NCI-H146 (cell line): Measurements from ENCODE around the gene IVD.
"Not testable (repeated sequence)": the region's sequence is repeated elsewhere in the genome, so short reads cannot be mapped to it uniquely, and the experiment has no call there.

Experiments used
- DNase-seq: peaks from one replicate; lab custom pipeline; 2025; lab: John Stamatoyannopoulos, UW

Gene IVD

GRCh38 chr15:40439461-40439959, 33.9 kb downstream of the IVD start:
- no peak for DNase-seq

DNA sequence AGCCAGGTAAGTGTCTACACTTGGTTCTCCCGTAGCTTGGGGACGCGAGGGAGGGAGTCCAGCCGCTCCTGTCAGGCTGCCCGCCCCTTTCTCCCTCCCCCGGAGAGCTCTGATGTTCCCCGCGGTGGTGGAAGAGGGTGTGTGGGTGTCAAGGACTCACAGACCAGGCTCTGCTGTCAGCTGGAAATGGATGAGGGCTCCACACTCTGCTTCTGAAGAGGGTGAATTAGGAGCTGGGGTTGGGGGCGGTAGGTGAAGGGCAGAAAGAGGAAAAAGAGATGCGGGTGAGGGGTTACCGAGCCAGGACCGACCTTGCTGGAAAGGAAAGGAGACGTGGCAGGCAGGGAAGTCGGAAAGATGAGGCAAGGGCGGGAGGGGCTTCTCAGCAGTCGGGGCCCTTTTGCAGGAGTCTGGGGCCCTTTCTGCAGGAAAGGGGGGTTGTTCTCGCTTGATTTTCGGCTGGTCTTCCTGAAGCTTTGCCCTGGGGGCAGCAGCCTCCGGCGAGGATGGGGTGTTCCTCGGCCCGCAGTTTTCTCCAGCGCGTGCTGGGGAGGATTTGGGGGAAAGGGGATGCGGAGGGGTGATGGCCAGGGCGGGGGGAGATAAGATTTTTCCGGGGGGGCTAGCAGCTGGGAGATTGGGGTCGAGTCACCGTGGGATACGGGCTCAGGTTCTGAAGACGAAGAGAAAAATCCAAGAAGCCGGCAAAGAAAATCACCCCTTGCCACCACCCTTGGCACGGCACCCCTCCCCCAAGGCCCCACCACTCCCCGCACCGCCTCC, 34.6 kb downstream of the IVD start:
- DNase-seq = peak; percentile 43

GRCh38 chr15:40440743-40441564, 35.4 kb downstream of the IVD start, which contains the start of gene BAHD1:
Gene BAHD1, plus strand, starts transcription at chr15:40440953. Its CDS starts 17,512 bp downstream, at chr15:40458465.
- DNase-seq = peak; percentile 91

DNA sequence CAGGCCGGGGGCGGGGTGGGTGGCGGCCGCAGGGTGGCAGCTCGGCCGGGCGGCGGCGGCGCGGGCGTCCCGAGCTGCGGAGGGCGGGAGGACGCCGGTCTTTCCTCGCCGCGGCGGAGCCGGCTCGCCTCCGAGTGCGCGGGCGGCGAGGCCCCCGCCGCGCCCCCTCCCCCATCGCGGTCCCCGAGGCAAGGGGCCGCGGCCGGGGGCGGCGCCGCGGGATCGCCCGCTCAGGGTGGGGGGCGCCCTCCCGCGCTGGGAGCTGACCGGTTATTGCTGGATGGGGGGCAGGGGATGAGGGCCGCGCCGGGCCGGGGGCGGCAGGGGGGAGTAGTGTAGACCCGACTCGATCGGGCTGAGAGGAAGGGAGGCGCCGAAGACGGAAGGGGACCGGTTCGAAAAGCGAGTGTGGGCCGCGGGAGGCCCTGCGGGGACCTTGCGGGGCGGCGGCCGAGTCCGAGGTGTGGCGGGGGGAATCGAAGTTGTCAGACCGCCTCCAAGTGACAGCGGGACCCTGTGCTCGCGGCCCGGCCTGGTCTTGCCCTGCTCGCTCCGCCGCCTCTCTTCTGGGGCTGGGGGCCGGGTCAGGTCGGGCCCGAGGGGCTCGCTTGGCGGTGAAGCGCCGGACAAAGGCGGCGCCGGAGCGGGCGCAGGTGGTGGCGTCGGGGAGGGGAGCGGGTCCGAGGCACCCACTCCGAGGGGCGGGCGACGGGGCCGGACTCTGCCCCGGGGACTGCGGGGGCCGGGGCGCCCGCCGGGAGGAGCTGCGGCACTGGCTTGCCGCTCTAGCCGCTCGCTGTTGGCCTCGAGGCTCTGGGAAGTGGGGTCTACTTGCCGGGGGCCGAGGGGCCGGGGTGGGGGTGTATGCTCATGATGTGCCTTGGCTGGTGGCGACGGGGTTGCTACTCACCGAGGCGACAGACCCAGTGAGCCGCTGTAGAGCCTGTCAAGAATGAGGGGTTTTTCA, 36.3 kb downstream of the IVD start:
- peak; percentile 23 for DNase-seq

- DNase-seq = no peak
Measured at GRCh38 chr15:40443255-40443654, 37.7 kb downstream of the IVD start.

DNA sequence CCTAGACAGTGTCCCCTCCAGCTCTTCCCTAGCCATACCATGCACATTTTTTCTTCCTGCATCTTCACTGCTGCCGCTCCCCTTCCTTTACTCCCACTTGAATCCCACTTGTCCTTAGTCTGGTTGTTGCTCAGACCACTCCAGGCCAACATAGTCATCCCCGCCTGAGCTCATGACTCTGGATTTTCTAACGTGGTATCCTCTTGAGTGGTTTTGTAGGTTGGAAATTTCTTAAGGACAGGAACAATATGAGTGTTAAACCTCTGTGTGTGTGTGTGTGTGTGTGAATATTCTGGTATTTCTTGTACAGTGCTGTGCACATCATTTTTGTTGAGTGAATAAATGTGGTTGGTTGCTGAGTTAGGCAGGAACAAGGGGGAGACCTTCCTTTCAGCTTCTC, 38.3 kb downstream of the IVD start:
- DNase-seq = no peak

DNA sequence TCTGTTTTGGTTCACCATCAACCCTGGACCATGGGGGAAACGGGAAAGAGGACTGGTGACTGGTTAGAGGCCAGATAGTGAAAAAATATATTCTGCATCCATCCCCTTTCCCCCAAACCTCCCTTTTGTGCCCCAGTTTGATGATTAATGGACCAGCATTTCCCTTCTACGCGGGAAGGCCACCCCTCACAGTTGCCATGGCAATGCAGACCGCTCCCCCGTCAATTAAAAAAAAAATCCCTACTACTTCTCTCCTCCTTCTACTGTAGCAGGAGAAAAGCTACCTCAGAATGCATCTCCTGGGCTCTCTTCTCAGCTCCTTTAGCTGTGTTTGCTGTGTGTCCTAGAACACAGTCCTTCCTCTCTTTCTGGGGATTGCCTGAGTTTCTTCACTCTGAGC, 39.1 kb downstream of the IVD start:
- no peak for DNase-seq

- no peak for DNase-seq
Measured at GRCh38 chr15:40445421-40445922, 39.9 kb downstream of the IVD start.

GRCh38 chr15:40446144-40446543, 40.5 kb downstream of the IVD start:
- no peak for DNase-seq

DNA sequence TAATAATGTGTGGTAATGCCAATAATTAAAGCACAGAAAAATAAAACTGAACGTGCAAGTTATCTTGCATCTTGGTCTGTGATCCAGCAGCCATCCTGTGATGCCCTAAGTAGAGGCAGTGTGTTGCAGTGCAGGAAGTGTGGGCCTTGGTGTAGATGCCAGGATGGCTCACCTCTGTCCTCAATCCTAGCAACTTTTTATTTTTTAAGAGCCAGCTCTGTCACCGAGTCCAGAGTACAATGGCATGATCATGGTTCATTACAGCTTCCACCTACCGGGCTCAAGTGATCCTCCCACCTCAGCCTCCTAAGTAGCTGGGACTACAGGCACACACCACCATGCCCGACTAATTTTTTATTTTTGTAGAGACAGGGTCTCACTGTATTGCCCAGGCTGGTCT, 42.8 kb downstream of the IVD start:
- DNase-seq = no peak

DNA sequence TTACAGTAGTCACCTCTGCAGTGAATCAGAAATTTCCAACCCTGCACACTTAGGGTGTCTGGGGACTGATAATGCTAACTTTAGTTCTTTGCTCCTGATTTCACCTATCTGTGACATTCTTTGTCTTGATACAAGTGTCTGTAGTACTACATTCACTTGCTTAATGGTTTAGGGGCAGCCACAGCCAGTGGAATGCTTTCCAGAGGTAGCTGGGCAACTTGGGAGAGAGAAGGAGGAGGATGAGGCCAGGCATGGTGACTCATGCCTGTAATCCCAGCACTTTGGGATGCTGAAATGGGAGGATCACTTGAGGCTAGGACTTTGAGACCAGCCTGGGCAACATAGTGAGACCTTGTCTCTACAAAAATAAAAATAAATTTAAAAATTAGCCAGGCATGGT, 43.7 kb downstream of the IVD start:
- DNase-seq = no peak

DNA sequence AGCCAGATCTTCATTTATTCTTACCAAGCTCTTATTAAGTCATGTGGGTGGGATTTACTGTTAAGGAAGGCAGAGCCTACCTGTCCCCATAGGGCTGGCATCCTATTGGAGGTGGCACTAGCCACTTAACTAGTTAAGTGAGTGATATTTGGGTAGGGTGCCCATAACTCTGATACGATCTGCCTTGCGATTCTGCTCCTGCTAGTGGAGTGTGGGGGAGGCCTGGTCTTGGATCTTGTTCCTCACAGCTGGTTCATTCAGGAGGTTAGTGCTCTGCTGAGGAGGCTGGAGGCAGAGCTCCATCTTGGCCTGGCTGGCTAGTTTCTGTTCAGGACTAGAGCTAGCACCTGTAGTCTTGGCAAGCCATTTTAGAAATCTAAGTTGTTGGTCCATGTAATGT, 44.5 kb downstream of the IVD start:
- DNase-seq = no peak

DNA sequence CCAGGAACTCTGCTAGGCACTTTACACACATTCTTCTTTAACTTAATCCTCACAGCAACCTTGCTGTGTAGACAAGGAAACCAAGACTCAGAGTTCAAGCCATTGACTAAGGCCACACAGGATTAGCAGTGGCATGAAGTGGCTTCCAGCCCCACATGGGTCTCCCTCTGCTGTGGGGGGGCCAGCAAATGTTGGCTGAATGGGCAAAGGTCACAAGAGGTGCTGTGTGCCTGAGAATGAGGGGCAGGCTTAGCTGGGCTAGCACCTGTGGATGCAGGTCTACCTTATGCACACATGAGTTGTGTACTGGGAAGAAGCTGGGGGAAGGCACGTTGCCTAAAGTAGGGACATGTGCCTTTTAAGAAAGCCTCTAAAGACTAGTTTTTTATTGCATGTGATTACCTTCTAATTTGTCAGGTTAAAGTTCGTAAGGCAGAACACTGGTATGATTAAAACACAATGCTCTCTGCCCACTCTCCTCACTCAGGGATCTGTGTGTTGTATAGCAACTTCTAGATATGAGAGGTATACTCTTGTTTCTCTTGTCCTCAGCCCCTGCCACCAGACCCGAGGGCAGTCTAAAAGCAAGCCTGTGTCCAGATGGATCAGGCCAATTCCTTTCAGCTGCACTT, 46.0 kb downstream of the IVD start:
- no peak for DNase-seq

- no peak for DNase-seq
Measured at GRCh38 chr15:40452296-40453090, 46.9 kb downstream of the IVD start.

GRCh38 chr15:40453941-40454340, 48.3 kb downstream of the IVD start:
- DNase-seq = not testable (repeated sequence)

DNA sequence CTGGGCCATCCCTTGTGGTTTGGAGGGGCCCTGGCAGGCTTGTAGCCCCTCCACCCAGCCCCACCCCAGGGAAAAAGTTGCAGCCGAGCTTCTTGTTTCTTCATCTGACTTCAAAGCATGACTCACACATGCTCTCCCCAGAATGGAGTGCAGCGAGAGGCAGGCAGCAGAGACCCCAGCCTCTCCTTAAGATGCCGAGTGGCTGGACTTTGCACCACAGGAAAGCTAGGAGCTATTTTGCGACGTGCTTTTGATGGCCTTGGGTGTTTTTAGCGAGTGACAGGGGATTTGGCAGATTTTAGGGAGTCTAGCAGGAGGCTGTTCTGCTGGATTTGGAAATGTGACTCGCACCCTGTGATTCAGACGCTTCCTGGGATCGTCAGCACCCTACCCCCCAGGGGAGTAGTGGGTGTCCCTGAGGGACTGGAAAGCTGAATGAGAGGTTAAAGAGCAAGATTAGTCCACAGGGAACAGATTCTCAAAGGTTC, 49.4 kb downstream of the IVD start:
- DNase-seq = no peak

- DNase-seq = no peak
Measured at GRCh38 chr15:40456299-40456712, 50.7 kb downstream of the IVD start.

GRCh38 chr15:40456738-40457137, 51.1 kb downstream of the IVD start:
- no peak for DNase-seq

GRCh38 chr15:40458495-40459371, 53.1 kb downstream of the IVD start:
- no peak for DNase-seq
